HG02678 (cell line): Measurements from ENCODE around the gene GRIFIN.
A peak's percentile ranks its signal among the peaks of the same experiment; 100 is the strongest.
"Not testable (repeated sequence)": the region's sequence is repeated elsewhere in the genome, so short reads cannot be mapped to it uniquely, and the experiment has no call there.

Source experiments
- ATAC-seq: cut with Tn5 transposase; IDR thresholded peaks from one replicate; pipeline ENCODE4 v1.9.1; 2021; ENCODE audit warnings: mild to moderate bottlenecking, moderate library complexity; ENCODE audit not compliant: unreplicated experiment

The GRIFIN gene

DNA sequence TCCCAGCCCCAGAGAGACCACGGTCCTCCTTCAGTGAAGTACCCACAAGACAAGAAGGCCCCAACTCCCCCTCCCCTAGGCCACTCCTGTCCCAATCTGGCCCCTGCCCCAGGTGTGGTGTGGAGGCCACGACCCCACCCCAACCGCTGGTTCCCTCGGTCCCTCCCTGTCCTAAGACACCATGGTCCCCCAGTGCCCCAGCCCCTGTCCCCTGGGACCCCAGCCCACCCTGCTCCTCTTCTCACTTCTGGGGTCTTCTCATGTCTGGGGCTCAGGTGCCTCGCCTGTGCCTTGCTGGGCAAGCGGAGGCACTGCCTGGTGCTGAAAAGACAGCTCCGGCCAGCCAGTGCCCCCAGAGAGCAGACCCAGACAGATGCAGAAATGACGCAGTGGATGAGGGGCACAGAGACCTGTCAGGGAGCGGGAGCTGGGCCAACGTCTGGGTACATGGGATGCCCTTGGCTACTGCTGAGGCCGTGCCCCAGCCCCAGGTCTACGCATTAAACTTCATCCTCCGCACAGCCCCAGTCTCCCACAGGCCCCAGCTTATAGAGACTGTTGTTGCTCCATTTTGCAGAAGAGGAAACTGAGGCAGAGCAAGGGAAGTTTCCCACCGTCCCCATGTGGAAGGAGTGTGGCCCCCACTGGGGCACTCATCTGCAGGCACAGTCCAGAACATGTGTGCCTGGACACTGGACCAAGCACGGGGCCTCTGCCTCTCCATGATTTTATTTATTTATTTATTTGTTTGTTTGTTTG is 14.8 kb downstream of the GRIFIN start:
- no peak for ATAC-seq

DNA sequence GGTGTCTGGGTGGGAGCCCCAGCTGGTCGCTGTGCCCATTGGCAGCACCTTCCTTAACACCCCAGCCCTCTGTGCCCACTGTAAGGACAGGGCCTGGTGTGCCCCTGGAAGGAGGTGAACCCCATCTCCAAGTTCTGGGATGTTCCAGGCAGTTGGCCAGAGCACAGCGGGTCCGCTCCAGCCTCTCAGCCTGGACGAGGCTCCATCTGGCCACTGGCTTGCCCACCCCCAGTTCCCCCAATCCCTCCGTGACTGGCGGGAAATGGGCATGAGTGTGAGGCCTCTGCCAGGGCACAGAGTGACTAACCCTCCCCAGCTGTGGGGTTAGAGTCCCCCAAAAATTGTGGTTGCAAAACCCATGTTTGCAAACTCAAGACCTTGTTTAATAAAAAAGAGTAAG is 15.6 kb downstream of the GRIFIN start:
- no peak for ATAC-seq

- ATAC-seq: no peak
Observed at GRCh38 chr7:2460188-2460587, 16.0 kb downstream of the GRIFIN start.

GRCh38 chr7:2459674-2460073 is 16.5 kb downstream of the GRIFIN start:
- no peak for ATAC-seq

DNA sequence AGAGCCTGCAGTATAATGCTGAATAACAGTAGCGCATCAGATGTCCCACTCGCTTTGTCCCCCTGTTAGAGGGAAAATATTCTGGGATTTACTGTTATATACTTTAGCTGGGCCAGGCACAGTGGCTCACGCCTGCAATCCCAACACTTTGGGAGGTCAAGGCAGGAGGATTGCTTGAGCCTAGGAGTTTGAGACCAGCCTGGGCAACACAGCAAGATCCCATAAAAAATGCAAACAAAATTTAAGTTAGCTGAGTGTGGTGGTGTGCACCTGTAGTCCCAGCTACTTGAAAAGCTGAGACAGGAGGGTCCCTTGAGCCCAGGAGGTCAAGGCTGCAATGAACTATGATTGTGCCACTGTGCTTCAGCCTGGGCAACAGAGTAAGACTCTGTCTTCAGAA is 22.3 kb downstream of the GRIFIN start:
- not testable (repeated sequence) for ATAC-seq

- ATAC-seq: no peak
Observed at GRCh38 chr7:2452643-2453270, 23.4 kb downstream of the GRIFIN start.

GRCh38 chr7:2452074-2452507 is 24.1 kb downstream of the GRIFIN start:
- ATAC-seq: peak; percentile 49

- peak; percentile 84 for ATAC-seq
Observed at GRCh38 chr7:2451171-2452073, 24.8 kb downstream of the GRIFIN start.

DNA sequence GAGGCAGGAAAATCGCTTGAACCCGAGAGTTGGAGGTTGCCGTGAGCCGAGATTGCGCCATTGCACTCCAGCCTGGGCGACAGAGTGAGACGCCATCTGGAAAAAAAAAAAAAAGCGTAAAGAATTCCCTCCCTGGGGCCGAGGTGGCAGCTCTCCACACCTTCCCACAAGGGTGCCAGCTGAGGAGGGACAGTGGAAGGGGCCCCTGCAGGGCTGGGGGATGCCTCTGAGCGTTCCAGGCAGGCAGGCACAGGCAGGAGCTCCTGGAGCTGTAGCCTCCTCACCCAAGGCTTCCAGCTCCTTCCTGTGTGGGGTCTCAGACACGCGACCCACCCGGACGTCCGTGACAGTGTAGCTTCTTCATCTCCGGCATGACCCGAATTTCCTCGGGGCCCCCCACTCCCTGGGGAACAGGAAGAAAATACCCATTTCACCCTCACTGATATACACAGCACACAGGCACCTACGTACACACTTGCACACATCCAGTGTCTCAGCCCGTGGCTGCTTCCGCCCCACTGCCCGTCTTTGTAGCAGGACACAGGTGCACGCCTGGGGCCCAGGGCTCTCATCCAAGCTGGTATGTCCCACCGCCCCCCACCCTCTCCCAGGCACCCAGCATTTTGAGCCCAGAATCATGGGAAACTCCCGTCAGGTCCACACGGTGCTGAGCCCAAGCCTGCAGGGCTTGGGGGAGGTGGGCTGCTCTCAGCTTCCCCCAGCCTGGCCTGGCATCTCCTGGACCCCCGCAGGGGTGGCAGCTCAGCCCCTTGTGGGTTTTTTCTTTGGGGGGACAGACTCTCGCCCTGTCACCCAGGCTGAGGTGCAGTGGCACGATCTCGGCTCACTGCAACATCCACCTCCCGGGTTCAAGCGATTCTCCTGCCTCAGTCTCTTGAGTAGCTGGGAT is 25.7 kb downstream of the GRIFIN start:
- no peak for ATAC-seq

DNA sequence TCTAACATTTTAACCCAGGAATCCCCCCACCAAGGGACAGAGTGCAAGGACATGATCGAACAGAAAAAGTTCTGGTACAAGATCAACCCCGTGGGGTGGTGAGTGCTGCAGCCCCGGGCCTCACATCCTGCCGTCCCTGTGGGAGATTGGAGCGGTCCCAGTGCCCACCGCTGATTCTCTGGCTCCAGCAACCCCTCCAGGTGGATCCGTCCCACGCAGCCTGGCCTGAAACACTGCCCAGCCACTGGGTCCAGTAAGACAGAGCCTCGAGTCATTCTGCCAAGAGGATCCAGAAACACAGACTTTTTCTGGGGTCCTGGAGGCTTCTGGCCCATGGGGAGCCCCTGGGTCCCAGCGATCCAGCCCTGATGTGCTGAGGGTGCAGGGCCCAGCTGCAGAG is 29.5 kb downstream of the GRIFIN start:
- ATAC-seq: no peak

- no peak for ATAC-seq
Observed at GRCh38 chr7:2445898-2446555, 30.2 kb downstream of the GRIFIN start.

- no peak for ATAC-seq
Observed at GRCh38 chr7:2445047-2445446, 31.2 kb downstream of the GRIFIN start.

- ATAC-seq: no peak
Observed at GRCh38 chr7:2444476-2444875, 31.7 kb downstream of the GRIFIN start.

DNA sequence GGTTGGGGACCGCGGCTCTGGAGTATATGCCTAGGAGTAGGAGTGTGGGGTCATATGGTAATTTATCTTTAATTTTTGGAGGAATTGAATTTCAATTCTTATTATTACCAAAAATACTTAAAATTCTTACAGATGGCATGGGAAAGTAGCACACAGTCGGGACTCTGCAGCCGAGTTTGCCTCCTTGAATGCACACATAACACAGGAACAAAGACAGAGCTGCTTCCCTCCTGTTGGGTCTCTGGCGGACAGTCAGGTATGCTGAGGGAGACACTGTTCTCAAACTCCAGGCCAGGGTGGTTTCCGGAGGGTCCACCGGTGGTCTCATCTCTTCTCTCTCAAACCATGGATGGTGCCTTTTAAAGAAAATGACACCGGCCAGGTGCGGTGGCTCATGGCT is 32.7 kb downstream of the GRIFIN start:
- ATAC-seq: no peak

- ATAC-seq: no peak
Observed at GRCh38 chr7:2441430-2442058, 34.7 kb downstream of the GRIFIN start.

GRCh38 chr7:2440608-2441245 is 35.5 kb downstream of the GRIFIN start:
- no peak for ATAC-seq

DNA sequence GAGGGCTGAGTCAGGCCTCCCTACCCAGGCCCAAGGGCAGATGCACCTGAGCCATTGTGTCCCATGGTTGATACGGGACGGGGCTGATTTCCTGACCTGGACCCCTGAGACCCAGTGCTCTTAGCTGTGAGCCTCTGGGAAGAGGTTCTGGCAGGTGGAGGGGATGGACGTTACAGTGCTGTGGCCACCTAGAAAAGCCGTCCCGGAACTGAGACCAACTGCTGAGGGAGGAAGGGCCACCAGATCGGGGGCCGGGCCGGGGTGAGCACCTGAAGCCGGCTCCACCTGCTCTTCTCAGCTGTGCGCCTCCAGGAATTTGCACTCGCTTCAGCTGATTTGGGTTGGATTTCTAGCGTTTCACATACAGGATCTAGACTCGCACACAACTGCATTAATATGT is 37.4 kb downstream of the GRIFIN start:
- ATAC-seq: no peak

DNA sequence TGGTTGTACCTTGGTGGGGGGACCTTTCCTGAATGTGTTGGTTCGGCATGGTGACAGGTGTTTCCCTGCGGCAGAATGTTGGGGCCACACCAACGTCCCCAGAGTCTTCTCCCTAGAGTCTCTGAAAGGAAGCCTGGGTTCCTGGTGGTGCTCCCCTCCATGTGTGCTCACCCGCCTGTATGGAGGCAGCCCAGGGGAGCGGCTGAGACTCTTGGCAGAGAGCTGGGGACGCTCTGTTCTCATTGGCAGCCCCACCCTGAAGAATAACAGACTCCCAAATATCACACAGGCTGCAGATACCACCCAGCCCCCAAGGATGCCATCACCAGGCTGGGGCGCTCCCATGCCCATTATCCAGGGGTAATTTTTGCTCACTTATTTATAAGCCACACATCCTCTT is 38.0 kb downstream of the GRIFIN start:
- no peak for ATAC-seq

DNA sequence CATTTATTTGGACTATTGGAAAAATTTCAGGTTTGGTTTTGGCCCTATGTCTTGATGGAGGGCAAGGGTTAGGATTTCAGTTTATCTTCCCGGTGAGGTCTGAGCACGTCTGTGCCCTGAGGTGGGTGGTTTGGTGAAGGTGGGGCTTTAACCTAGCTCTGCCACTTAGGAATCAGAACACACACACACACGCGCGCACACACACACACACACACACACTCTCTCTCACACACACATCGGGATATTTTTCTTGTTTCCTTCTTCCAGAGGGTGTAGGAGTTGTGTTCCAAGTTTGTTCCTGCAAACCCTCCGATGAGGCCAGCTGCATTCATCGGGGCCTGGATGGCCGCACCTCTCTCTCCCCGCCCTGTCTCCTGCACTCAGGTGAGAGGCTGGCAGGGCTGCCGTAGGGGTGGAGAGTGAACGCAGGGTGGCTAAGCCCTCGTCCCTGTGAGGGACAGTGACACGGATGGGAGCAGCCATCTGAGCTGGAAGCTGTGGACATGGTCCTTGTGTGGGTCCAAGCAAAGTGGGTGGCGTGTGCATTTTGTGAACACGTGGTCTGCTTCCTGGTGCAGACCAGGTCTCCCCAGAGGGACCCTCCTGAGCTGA is 38.6 kb downstream of the GRIFIN start:
- ATAC-seq: no peak
